ENCODE results near the gene ZNF710. TPM values are rescaled to one million over a fixed set of nuclear protein-coding genes. Genes with fewer than 3 reads are reported as not detected.

The ZNF710 gene
- total RNA-seq, 1 donor from 2014 or later = 31.4 TPM

DNA sequence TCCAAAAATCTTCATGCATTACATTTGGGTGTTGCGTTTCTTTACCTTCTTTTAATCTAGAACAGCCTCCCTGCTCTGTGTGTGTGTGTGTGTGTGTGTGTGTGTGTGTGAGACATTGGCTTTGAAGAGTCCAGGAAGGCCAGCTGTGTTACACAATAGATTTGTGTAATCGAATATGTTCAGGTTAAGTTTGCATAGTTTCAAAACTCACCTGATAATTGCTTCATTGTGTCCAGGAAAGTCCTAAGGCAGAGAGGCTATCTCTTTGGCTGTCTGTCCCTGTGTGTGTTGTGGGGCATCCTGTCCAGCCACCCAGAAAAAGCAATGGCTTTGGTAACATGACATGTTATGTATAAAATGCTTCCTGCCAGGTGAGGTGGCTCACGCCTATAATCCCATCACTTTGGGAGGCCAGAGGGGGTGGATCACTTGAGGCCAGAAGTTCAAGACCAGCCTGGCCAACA, 37.5 kb downstream of the ZNF710 start:
- intact Hi-C loops (cut with micrococcal nuclease) = loop anchor here (1.0 to 10.0 kb wide), 6 partner anchors 21 to 382 kb away; partner anchors contain the start of gene AP3S2
- Mint-ChIP-seq H3K4me1 (ENCODE audit: low read depth) (peaks cover 61% of the 10 kb centered on the region), H3K9me3 (no peaks in the 10 kb centered on the region), H3K27me3 (ENCODE audit: low read depth) (no peaks in the 10 kb centered on the region), H3K27ac (peak overlapping the region; percentile 95), H3K4me3 (ENCODE audit: low read depth) (peak overlapping the region; percentile 19), H3K36me3 (ENCODE audit: low read depth) (peaks cover 7% of the 10 kb centered on the region)
- DNase-seq (ENCODE audit: low spot score) = no peak

DNA sequence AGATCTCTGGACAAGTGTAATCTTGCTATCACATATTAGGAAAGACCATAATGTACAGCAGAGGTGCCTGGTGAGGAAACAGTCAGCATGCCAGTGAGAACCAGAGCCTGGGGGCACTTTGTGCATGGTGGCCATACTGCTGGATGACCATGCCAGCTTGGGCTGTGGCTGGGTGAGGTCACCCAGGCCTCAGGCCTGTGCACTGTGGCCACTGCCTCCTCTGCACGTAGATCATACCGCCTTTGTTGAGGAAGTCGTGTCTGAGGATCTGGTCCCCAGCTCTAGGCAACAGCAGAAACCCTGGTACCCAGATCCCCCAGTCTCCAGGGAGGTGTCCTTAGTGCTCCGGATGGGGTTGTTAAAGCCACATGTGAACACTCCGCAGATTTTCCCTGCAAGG, 38.9 kb downstream of the ZNF710 start:
- intact Hi-C loops (cut with micrococcal nuclease) = loop anchor here (2.0 to 10.0 kb wide), 5 partner anchors 32 to 381 kb away; partner anchors contain the start of gene AP3S2
- peak overlapping the region; percentile 67 for H3K27ac Mint-ChIP-seq
- no peak overlapping the region for H3K4me3 Mint-ChIP-seq (ENCODE audit: low read depth)
- peaks cover 56% of the 10 kb centered on the region for H3K4me1 Mint-ChIP-seq (ENCODE audit: low read depth)
- H3K9me3 Mint-ChIP-seq = no peaks in the 10 kb centered on the region
- no peaks in the 10 kb centered on the region for H3K27me3 Mint-ChIP-seq (ENCODE audit: low read depth)
- peaks cover 7% of the 10 kb centered on the region for H3K36me3 Mint-ChIP-seq (ENCODE audit: low read depth)
- DNase-seq (ENCODE audit: low spot score) = no peak

DNA sequence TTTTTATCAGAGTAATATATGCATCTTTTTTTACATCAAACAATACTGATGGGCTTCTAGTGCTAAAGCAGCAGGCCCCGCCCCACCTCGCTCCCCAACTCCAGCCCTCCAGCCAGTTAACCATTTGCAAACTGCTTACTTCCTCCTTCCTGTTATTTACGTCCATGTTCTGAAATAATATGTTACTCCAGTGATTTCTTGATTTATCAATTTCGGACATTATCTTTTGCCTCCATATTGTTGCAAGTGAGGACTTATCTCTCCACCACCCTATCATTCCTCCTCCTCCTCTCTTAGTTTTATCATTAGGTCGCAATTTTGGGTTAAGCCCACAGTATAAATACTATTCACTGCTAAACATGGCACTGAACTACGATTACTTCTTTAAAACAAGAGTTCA, 39.5 kb downstream of the ZNF710 start:
- Mint-ChIP-seq H3K4me3 (ENCODE audit: low read depth) (no peak overlapping the region), H3K4me1 (ENCODE audit: low read depth) (peaks cover 51% of the 10 kb centered on the region), H3K27ac (no peak overlapping the region), H3K36me3 (ENCODE audit: low read depth) (peaks cover 7% of the 10 kb centered on the region), H3K9me3 (no peaks in the 10 kb centered on the region), H3K27me3 (ENCODE audit: low read depth) (no peaks in the 10 kb centered on the region)
- DNase-seq (ENCODE audit: low spot score) = no peak
- intact Hi-C loops (cut with micrococcal nuclease) = no loop called here

DNA sequence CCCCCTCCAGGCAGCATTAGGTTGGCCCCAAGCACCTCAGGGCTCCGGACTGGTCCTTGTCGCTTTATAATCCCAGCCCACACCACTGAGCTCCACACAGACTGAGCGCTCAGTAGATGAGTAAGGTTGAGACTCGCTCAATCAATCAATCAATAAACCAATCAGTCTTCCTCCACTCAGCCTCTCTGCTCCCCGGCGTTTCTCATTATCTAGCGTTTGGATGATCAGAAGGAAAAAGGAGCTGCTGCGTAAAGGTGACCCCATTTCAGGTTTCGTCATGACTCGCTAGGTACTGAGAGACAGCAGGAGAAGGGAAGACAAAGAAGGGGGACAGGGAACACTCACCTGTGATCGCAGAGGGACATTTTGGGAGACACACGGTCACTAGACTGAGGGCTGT, 41.2 kb downstream of the ZNF710 start:
- DNase-seq (ENCODE audit: low spot score) = no peak
- H3K4me1 Mint-ChIP-seq (ENCODE audit: low read depth) = peaks cover 47% of the 10 kb centered on the region
- no peaks in the 10 kb centered on the region for H3K9me3 Mint-ChIP-seq
- peaks cover 4% of the 10 kb centered on the region for H3K36me3 Mint-ChIP-seq (ENCODE audit: low read depth)
- no peak overlapping the region for H3K4me3 Mint-ChIP-seq (ENCODE audit: low read depth)
- no peaks in the 10 kb centered on the region for H3K27me3 Mint-ChIP-seq (ENCODE audit: low read depth)
- intact Hi-C loops (cut with micrococcal nuclease) = no loop called here
- H3K27ac Mint-ChIP-seq = no peak overlapping the region

DNA sequence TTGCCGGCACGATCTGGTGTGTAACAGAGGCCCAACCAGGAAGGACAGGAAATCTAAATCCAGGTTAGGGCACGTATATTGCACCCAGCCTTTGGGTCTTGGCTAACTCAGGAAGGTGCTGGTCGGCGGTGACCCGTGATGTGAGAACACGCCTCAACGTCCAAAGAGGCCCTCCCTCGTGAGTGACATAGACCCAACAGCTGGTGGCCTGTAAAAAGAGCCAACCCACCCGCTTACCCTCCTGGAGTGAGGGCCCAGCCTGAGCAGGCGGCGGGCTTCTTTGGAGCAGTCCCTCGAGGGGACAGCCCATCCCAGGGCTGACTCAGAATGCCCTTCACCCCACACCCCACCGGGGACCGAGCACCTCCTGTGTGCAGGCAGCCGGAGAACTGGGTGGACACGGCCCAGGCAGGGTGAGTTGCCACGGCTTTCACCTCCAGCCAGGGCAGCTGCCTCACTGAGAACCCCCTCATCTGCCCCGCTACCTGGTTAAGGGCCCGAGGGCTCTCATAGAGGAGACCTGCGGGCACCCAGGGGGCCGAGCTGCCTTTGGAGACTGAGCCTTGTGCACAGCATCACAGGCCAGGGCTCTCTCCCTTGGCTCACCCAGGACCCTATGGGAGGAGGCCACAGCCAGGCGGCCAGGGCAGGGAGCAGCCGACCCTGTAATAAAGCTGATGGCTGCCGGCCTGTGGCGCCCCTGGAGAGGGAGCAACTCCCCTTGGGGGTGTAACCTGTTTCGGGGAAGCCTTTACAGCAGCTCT, 41.8 kb downstream of the ZNF710 start:
- intact Hi-C loops (cut with micrococcal nuclease) = no loop called here

DNA sequence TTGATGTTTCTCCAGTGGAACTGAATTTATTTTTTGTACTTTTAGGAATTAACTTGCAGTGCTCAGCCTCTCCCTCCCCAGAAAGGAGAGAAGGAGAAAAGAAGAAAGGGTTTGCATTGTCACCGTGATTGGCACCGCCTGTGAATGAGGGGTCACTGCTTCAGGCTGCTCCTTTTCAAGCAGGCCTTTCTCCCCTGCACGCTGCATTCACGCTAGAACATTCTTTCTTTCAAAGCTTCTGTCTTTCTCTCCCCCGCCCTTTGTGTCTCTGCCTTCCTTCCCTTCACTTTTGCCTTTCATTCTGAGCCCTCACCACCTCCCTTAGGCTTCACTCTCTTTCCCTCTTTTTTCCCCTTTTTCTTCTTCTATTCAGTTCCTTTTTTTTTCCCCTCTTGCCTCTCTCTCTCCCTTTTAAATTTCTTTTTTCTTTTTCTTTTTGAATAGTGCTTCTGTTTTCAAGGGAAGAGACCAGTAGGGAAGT, 42.4 kb downstream of the ZNF710 start:
- Mint-ChIP-seq H3K9me3 (no peaks in the 10 kb centered on the region), H3K4me3 (ENCODE audit: low read depth) (no peak overlapping the region), H3K36me3 (ENCODE audit: low read depth) (peaks cover under 1% of the 10 kb centered on the region), H3K4me1 (ENCODE audit: low read depth) (peaks cover 35% of the 10 kb centered on the region), H3K27ac (no peak overlapping the region), H3K27me3 (ENCODE audit: low read depth) (no peaks in the 10 kb centered on the region)
- no peak for DNase-seq (ENCODE audit: low spot score)
- intact Hi-C loops (cut with micrococcal nuclease) = no loop called here

More for the DNA sequence above, 41.8 kb downstream of the ZNF710 start:
- H3K4me1 Mint-ChIP-seq (ENCODE audit: low read depth) = peaks cover 41% of the 10 kb centered on the region
- H3K4me3 Mint-ChIP-seq (ENCODE audit: low read depth) = no peak overlapping the region
- DNase-seq (ENCODE audit: low spot score) = no peak
- no peak overlapping the region for H3K27ac Mint-ChIP-seq
- no peaks in the 10 kb centered on the region for H3K27me3 Mint-ChIP-seq (ENCODE audit: low read depth)
- peaks cover 4% of the 10 kb centered on the region for H3K36me3 Mint-ChIP-seq (ENCODE audit: low read depth)
- H3K9me3 Mint-ChIP-seq = no peaks in the 10 kb centered on the region

DNA sequence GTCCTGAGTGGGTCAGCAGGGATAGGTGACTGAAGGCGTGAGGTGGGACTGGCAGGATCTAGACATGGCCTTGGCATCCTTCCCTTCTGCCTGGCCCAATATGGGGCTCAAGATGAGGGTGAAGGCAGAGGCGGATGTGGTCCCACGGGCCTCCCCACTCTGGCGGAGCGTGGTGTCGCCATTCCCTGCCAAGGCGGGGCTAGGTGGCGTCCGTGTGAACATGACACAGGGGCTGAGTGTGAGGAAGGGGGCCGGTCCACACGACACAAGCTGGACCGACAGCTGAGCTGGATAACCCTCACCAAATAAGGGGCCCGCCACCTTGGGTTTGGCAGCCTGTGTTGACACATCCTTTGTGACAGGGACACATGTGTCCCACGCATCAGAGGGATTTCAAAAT, 43.1 kb downstream of the ZNF710 start:
- no peaks in the 10 kb centered on the region for H3K27me3 Mint-ChIP-seq (ENCODE audit: low read depth)

DNA sequence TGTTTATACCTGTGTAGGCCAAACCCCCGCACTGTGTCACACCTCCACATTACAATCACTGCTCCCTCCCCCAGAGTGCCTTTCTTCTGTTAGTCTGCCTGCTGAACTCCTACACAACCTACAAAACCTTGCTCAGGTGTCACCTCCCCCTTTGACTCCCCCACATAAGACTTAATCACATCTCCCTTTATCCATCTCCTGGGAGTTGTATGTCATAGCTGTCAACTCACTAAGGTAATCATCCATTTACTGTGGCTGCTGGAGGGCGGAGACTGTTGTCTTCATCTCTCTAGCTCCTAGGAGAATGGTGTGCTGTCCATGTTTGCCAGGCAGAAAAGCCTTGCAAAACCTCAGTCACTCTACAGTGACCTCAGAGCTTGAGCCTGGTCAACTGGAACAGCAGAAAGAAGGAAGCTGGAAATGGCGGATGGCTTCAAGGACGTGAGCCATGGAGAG, 43.8 kb downstream of the ZNF710 start:
- no peak overlapping the region for H3K4me3 Mint-ChIP-seq (ENCODE audit: low read depth)
- H3K4me1 Mint-ChIP-seq (ENCODE audit: low read depth) = peaks cover 22% of the 10 kb centered on the region
- H3K9me3 Mint-ChIP-seq = no peaks in the 10 kb centered on the region
- H3K27ac Mint-ChIP-seq = peak overlapping the region; percentile 24
- no peak for DNase-seq (ENCODE audit: low spot score)
- intact Hi-C loops (cut with micrococcal nuclease) = no loop called here
- H3K36me3 Mint-ChIP-seq (ENCODE audit: low read depth) = no peaks in the 10 kb centered on the region
- H3K27me3 Mint-ChIP-seq (ENCODE audit: low read depth) = no peaks in the 10 kb centered on the region

More for the DNA sequence above, 43.1 kb downstream of the ZNF710 start:
- no peak overlapping the region for H3K4me3 Mint-ChIP-seq (ENCODE audit: low read depth)
- peaks cover 30% of the 10 kb centered on the region for H3K4me1 Mint-ChIP-seq (ENCODE audit: low read depth)
- intact Hi-C loops (cut with micrococcal nuclease) = no loop called here
- H3K27ac Mint-ChIP-seq = no peak overlapping the region
- no peak for DNase-seq (ENCODE audit: low spot score)
- no peaks in the 10 kb centered on the region for H3K36me3 Mint-ChIP-seq (ENCODE audit: low read depth)
- no peaks in the 10 kb centered on the region for H3K9me3 Mint-ChIP-seq

DNA sequence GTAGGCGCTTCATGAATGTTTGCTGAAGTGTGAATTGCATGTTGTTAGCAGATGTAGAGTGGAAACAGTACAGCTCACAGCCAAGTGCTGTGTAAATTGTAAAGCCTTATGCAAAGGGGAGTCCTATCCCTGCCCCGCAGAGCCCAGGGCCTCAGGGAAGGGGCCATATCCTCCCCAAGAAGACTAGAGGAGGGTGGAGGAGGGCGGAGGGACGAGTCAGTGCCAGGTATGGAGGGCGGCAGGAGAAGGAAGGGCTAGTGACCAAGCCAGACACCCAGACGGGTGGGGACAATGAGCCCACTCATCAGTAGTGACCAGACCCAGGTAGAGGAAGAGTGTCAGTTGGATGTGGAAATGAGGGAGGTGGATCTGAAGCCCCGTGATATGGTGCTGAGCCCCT, 45.2 kb downstream of the ZNF710 start:
- H3K27me3 Mint-ChIP-seq (ENCODE audit: low read depth) = no peaks in the 10 kb centered on the region
- peaks cover 11% of the 10 kb centered on the region for H3K4me1 Mint-ChIP-seq (ENCODE audit: low read depth)
- no peaks in the 10 kb centered on the region for H3K9me3 Mint-ChIP-seq
- H3K27ac Mint-ChIP-seq = peak overlapping the region; percentile 19
- no peak for DNase-seq (ENCODE audit: low spot score)
- no peak overlapping the region for H3K4me3 Mint-ChIP-seq (ENCODE audit: low read depth)
- intact Hi-C loops (cut with micrococcal nuclease) = no loop called here
- H3K36me3 Mint-ChIP-seq (ENCODE audit: low read depth) = no peaks in the 10 kb centered on the region

DNA sequence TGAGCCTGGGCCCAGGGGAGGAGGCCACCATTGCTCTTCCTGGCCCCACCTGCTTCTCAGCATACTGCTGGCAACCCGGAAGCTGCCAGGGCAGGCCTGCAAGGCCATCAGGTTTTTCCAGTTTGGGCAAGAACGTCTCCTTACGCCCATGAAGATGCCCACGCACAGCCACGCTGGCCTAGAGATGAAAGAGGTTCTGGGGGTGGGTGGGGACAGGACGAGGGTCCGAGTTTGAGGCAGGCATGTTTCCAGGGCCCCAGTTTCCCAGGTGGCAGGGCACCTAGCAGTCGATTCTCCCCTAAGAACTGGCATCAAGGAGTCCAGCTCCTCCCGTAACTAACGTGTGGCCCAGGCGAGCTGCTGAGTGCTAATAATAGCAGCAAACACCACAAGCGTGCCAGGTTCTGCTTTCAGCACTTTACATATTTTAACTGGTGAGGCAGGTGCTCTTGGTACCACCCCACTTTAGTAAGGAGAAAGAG, 45.8 kb downstream of the ZNF710 start:
- Mint-ChIP-seq H3K4me3 (ENCODE audit: low read depth) (no peak overlapping the region), H3K9me3 (no peaks in the 10 kb centered on the region), H3K4me1 (ENCODE audit: low read depth) (peaks cover 11% of the 10 kb centered on the region), H3K27ac (peak overlapping the region; percentile 19), H3K27me3 (ENCODE audit: low read depth) (no peaks in the 10 kb centered on the region), H3K36me3 (ENCODE audit: low read depth) (no peaks in the 10 kb centered on the region)
- no peak for DNase-seq (ENCODE audit: low spot score)
- intact Hi-C loops (cut with micrococcal nuclease) = no loop called here

DNA sequence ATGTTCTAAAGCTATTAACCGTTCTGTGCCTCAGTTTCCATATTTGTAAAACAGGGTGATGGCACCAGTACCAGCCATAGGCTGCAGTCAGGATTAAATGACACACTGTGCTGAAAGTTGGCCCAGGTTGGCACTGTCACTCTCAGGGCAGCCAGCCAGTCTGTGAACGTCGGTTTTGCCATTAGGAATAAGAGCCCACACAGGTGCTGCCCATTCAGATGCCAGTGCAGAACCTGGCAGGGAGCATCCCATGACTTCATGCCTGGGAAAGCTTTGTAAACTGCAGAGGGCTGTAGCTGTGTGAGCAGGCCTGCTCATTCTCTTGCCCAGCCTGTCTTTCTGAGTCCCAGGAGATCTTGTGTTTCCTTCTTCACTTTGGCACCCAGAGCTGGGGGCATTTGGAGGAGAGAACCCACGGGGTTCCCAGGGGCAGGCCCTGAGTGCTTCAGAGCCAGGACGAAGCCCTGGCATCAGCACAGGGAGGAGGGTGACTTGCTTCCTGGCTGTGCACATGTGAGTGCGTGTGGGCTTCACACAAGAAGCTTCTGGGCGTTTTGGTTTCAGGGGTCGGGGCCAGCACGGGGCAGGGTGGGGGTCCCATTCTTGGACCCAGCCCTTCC, 46.9 kb downstream of the ZNF710 start:
- H3K27me3 Mint-ChIP-seq (ENCODE audit: low read depth) = no peaks in the 10 kb centered on the region
- peaks cover 11% of the 10 kb centered on the region for H3K4me1 Mint-ChIP-seq (ENCODE audit: low read depth)
- no peak for DNase-seq (ENCODE audit: low spot score)
- intact Hi-C loops (cut with micrococcal nuclease) = no loop called here
- H3K4me3 Mint-ChIP-seq (ENCODE audit: low read depth) = no peak overlapping the region
- no peak overlapping the region for H3K27ac Mint-ChIP-seq
- no peaks in the 10 kb centered on the region for H3K36me3 Mint-ChIP-seq (ENCODE audit: low read depth)
- no peaks in the 10 kb centered on the region for H3K9me3 Mint-ChIP-seq

DNA sequence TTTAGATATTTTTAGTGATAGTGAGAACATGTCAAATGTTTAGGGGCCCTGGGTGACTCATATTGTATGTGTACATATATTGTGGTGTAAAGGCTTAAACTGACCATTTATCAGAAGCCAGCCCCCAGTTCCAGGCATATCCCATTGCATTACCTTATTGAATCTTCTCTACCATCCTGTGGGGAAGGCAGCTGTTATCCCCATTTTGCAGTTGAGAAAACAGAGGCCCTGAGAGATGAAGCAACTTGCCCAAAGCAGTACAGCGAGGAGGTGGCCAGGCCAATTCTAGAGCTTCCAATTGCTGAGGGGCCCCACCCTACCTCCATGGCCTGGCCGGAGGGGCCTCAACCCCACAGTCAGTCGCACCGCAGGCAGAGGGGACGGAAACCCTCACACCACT, 47.9 kb downstream of the ZNF710 start:
- no peak for DNase-seq (ENCODE audit: low spot score)
- H3K27ac Mint-ChIP-seq = no peak overlapping the region
- H3K9me3 Mint-ChIP-seq = no peaks in the 10 kb centered on the region
- H3K27me3 Mint-ChIP-seq (ENCODE audit: low read depth) = no peaks in the 10 kb centered on the region
- intact Hi-C loops (cut with micrococcal nuclease) = no loop called here
- H3K4me1 Mint-ChIP-seq (ENCODE audit: low read depth) = peaks cover 13% of the 10 kb centered on the region
- H3K4me3 Mint-ChIP-seq (ENCODE audit: low read depth) = no peak overlapping the region
- H3K36me3 Mint-ChIP-seq (ENCODE audit: low read depth) = no peaks in the 10 kb centered on the region
